Kidney (tissue), 14 donors: ENCODE results near the gene ABLIM1. TPM values are rescaled to one million over a fixed set of nuclear protein-coding genes. Genes with fewer than 3 reads are reported as not detected.

Source experiments
- DNase-seq, 5 donors: peaks; one replicate each; pipeline ENCODE4 v3.0.0-alpha.2; 2013 to 2020
- FAIRE-seq: peaks from 2 replicates; lab custom pipeline; 2012; peaks lifted over from hg19 to GRCh38; lab: Jason Lieb, UNC
- H3K27ac ChIP-seq, 2 donors: one replicate each; pipeline ENCODE4 v1.7.0; 2013; ENCODE audit warnings: low read depth in 2 of 2, low read length in 2 of 2, inconsistent platforms in 1 of 2
- H3K27me3 ChIP-seq: one replicate; pipeline ENCODE4 v1.7.1; 2013; ENCODE audit warnings: low read length, inconsistent platforms; ENCODE audit not compliant: control insufficient read depth, insufficient read depth
- H3K36me3 ChIP-seq, 3 donors: one replicate each; pipeline versions ENCODE4 v1.7.0 to v1.7.1; 2013; ENCODE audit warnings: low read length in 3 of 3, control low read depth in 1 of 3, inconsistent platforms in 1 of 3; ENCODE audit not compliant: insufficient read depth in 3 of 3, control insufficient read depth in 2 of 3
- H3K4me1 ChIP-seq, 3 donors: one replicate each; pipeline versions ENCODE4 v1.7.0 to v1.7.1; 2013; ENCODE audit warnings: low read length in 3 of 3, inconsistent platforms in 1 of 3, low read depth in 1 of 3; ENCODE audit not compliant: control insufficient read depth in 2 of 3, insufficient read depth in 2 of 3
- H3K4me3 ChIP-seq, 3 donors: one replicate each; pipeline versions ENCODE4 v1.7.0 to v1.8.1; 2013; ENCODE audit warnings: low read length in 3 of 3, control low read depth in 1 of 3, inconsistent platforms in 1 of 3
- H3K9ac ChIP-seq, 3 donors: one replicate each; pipeline versions ENCODE4 v1.7.0 to v1.7.1; 2013; ENCODE audit warnings: low read length in 3 of 3, control low read depth in 1 of 3, inconsistent platforms in 1 of 3
- H3K9me3 ChIP-seq, 3 donors: one replicate each; pipeline versions ENCODE4 v1.7.0 to v1.7.1; 2013; ENCODE audit warnings: low read length in 3 of 3, control low read depth in 1 of 3, inconsistent platforms in 1 of 3; ENCODE audit not compliant: control insufficient read depth in 2 of 3, insufficient read depth in 1 of 3
- intact Hi-C: fragments of 100-400 bp; cut with DNase I; formaldehyde crosslinking; loops from one replicate; pipeline ENCODE4 v1.11.1; 2022
- polyA plus RNA-seq: library from polyadenylated mRNA; stranded (reverse); fragments of 350-450 nt; fragmentation: Illumina TruSeq; extraction: RNeasy Lipid Tissue Mini Kit (QIAGEN cat#74804); gene quantifications from one replicate; pipeline ENCODE4 v1.2.3, GENCODE V29; 2014; ENCODE audit warnings: low read depth, low replicate concordance; ENCODE audit not compliant: insufficient read depth
- total RNA-seq: library from RNA; stranded (reverse); fragmentation: NEBNext Ultra II Directional; extraction: Animal tissue kit (Norgen Biotek cat#: 25700); gene quantifications from one replicate; pipeline ENCODE4 v1.2.1, GENCODE V29; 2021
- TF ChIP-seq, protein P1 (sequence below): IDR thresholded peaks from 3 replicates; pipeline ENCODE4 v1.5.1; 2012; ENCODE audit warnings: mild to moderate bottlenecking, moderate library complexity, borderline replicate concordance; ENCODE audit not compliant: insufficient read depth; ENCODE audit errors: extremely low read depth
- donor health status: control.
- donor health status: control.
- donor health status: control.
- donor health status: control.
- donor health status: control.
- donor health status: DM: yes; HTN: yes; CAD: no.
- donor health status: Normal renal cell carcinoma (clear cell type).

Gene ABLIM1
- total and polyA plus RNA-seq, 2 donors from 2014 or later: 32.3 to 158 TPM

DNA sequence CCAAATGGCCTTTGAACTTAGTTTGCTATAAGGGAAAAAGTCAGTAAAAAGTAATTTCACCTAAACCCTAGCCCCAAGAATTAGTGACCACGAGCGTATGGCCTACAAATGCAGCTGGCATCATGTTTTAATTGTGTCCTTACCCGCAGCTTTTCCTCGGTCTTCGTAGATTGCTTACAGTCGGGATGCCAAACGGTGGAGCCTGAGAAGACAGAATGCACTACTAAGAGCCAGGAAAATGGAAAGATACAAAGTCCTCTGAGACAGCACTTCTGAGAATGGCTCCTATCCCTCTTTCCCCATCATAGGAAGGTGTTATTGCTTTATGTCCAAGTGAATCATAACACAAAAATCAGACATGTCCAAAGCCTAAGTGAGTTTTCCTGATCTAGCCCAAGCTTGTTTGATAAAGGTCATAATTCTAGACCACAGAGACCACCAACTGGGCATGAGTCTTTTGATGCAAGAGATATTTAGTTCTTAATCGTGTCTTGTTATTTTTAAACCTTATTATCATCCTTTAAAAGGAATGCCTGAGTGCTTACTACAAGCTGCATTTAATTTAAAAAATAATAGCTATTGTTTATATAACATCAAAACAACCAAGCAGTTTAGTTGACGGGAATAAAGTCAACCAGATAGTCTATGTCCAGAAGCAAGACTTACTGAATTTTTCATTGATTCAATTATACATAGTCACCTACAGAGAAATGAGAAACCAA lies 170.1 kb downstream of the ABLIM1 start:
- TF ChIP-seq, protein P1, sequence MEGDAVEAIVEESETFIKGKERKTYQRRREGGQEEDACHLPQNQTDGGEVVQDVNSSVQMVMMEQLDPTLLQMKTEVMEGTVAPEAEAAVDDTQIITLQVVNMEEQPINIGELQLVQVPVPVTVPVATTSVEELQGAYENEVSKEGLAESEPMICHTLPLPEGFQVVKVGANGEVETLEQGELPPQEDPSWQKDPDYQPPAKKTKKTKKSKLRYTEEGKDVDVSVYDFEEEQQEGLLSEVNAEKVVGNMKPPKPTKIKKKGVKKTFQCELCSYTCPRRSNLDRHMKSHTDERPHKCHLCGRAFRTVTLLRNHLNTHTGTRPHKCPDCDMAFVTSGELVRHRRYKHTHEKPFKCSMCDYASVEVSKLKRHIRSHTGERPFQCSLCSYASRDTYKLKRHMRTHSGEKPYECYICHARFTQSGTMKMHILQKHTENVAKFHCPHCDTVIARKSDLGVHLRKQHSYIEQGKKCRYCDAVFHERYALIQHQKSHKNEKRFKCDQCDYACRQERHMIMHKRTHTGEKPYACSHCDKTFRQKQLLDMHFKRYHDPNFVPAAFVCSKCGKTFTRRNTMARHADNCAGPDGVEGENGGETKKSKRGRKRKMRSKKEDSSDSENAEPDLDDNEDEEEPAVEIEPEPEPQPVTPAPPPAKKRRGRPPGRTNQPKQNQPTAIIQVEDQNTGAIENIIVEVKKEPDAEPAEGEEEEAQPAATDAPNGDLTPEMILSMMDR: no peak
- H3K36me3 ChIP-seq: peaks cover 0 to 6% (median 0%) of the 10 kb centered on the region in 3 donors
- DNase-seq (no peak), FAIRE-seq (no peak)
- no peak overlapping the region for H3K4me3 ChIP-seq
- intact Hi-C loops: no loop called here
- no peaks in the 10 kb centered on the region for H3K9me3 ChIP-seq
- H3K9ac ChIP-seq: no peak overlapping the region
- H3K27me3 ChIP-seq: no peaks in the 10 kb centered on the region
- H3K4me1 ChIP-seq: peaks cover 0 to 2% (median 0%) of the 10 kb centered on the region in 3 donors
- no peak overlapping the region for H3K27ac ChIP-seq

DNA sequence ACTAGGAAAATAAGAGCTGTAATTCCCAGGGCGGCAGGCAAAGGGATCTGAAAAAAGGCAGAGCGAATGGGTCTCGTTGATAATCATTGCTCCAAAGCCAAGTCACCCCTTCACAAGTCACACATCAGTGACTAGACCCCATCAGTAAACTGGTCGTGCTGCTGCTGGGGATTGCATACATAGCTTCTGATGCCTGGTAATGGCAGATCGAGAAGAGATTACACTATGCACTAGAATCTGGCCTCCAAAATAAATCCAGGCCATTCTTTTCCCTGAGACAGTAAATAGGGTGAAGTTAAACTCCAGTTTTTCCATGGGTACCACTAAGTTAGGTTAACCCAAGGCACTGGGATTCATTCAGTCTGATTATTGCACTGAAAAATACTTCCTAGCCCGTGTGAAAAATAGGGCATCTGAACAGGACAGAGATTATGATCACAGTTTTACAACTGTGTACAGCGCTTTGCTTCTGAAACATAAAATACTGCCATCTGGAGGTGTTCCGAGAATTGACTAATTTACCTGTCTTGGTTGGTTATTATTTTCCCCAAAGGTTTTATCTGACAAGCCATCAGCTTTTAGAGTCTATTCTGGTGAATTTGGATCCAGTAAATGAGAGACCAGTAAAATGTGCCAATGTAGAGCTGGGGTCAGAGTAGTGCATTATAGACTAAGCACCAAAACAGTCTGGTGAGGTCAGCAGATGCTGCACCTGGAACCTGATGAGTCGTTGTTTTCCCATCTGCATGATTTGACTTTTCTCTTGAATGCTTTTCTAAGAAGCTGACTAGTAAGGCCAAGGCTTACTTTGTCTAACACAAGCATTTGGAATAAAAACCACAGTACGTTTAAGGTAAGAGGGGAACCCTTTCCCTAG lies 170.9 kb downstream of the ABLIM1 start:
- Histone ChIP-seq H3K4me3 (no peak overlapping the region), H3K9ac (no peak overlapping the region), H3K9me3 (no peaks in the 10 kb centered on the region), H3K27ac (no peak overlapping the region), H3K36me3 (peaks cover 0 to 6% (median 0%) of the 10 kb centered on the region in 3 donors), H3K4me1 (no peaks in the 10 kb centered on the region), H3K27me3 (no peaks in the 10 kb centered on the region)
- intact Hi-C loops: no loop called here
- DNase-seq (no peak), FAIRE-seq (no peak)
- TF ChIP-seq, protein P1: no peak

DNA sequence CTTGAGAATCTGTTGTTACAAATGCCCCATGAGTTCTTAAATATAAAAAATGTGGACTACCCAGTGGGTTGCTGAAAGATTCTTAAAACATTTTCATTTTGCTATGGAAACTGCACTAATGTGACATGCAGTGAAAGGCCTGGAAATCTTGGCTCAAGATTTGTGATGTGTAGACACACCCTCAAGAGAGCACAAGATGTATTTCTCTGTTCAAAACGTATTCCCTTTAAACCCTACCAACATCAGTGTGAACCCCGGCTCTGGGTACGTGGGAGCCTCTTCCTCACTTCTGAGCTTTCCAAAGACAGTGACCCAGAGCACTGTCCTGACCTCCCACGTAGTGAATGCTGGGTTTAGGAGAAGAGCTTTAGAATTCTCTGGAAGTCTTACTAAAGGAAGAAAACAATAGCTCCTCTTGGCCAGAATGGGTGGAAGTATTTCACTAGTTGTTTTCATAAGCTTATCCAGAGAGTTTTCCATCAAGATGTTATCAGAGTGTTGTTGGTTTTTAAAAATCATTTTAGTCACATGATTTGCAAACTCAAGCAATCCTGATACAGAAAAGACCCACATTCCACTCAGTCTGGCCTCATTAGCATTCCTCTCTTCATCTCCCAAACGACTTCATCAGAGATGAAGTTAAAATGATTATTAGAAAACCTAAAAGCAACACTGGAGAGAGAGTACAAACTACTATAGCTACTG lies 172.2 kb downstream of the ABLIM1 start:
- no peaks in the 10 kb centered on the region for H3K27me3 ChIP-seq
- DNase-seq: no peak
- no peaks in the 10 kb centered on the region for H3K9me3 ChIP-seq
- intact Hi-C loops: no loop called here
- peaks cover 0 to 8% (median 0%) of the 10 kb centered on the region in 3 donors for H3K36me3 ChIP-seq
- H3K9ac ChIP-seq: no peak overlapping the region
- no peaks in the 10 kb centered on the region for H3K4me1 ChIP-seq
- H3K27ac ChIP-seq: no peak overlapping the region
- H3K4me3 ChIP-seq: no peak overlapping the region
- TF ChIP-seq, protein P1: no peak
- FAIRE-seq: no peak
